RWPE1 (cell line): Measurements from ENCODE around the gene MMP14.

ENCODE experiments used
- CTCF ChIA-PET: fragments of 350-600 bp; sonication (Branson Sonifier 250); formaldehyde crosslinking; extraction: SDS; loops from one replicate; lab custom pipeline; 2021; lab: Yijun Ruan, JAX
- POLR2A ChIA-PET: fragments of 400-600 bp; formaldehyde crosslinking; extraction: SDS; loops from one replicate; lab custom pipeline; 2020; ENCODE audit warnings: antibody characterized with exemption; ENCODE audit not compliant: low non-redundant PET; lab: Yijun Ruan, JAX
- DNase-seq: peaks from one replicate; pipeline ENCODE4 v3.0.0; 2012; ENCODE audit warnings: low spot score
- H3K27ac ChIP-seq: fragments of 450-650 bp; 2 replicates; pipeline ENCODE4 v1.5.1; 2017
- TF ChIP-seq, protein P1 (sequence below): fragments of 450-650 bp; conservative IDR thresholded peaks from 2 replicates; pipeline ENCODE4 v1.5.1; 2017; ENCODE audit warnings: low read depth, mild to moderate bottlenecking

MMP14 gene

DNA sequence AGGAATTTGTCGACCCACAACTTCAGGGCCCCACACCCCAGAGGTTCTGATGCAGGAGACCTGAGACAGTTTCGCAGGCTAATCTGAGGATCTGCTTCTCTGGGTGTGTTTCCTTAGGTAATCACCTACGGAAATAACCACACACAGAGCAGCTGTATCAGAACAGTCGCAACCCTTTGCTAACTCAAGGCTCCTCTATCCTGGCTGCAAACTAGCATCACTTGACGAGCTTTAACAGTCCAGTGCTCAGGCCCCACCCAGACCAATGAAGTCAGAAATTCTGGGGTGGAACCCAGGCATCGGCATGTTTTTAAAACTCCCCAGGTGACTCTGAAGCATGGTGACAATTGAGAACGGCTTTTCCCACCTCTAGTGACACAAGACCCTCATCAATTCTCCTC is 41.8 kb upstream of the MMP14 start:
- TF ChIP-seq, protein P1, sequence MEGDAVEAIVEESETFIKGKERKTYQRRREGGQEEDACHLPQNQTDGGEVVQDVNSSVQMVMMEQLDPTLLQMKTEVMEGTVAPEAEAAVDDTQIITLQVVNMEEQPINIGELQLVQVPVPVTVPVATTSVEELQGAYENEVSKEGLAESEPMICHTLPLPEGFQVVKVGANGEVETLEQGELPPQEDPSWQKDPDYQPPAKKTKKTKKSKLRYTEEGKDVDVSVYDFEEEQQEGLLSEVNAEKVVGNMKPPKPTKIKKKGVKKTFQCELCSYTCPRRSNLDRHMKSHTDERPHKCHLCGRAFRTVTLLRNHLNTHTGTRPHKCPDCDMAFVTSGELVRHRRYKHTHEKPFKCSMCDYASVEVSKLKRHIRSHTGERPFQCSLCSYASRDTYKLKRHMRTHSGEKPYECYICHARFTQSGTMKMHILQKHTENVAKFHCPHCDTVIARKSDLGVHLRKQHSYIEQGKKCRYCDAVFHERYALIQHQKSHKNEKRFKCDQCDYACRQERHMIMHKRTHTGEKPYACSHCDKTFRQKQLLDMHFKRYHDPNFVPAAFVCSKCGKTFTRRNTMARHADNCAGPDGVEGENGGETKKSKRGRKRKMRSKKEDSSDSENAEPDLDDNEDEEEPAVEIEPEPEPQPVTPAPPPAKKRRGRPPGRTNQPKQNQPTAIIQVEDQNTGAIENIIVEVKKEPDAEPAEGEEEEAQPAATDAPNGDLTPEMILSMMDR = no peak
- DNase-seq = no peak
- no peak overlapping the region for H3K27ac ChIP-seq
- ChIA-PET CTCF (no interaction called here), POLR2A (no interaction called here)

DNA sequence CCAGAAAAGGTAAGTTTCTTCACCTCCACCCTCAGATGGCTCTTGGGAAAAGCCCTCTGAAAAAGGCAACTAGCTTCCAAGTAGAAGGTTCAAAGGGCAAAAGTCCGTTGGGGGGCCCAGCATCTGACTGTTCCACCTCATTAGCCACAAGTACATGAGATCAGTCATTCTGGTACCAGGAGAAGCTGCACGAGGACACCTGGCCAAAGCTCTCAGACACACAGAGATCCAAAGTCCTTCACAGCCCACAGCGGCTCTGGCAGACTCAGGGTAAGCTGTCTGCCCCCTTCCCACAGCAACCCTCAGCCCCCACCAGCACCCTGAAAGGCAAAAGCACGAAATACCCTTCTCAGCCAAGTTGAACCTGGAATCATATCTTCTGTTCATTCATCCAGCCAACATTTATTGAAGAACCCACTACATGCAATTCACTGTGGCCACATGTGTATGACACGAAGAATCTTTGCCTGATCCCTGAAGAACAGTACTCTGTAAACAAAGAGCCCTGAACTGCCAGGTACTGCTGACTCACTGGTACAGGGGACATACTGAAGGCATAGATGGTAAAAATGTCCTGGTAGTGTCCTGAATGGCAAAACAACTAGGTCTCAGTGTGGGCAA is 40.2 kb upstream of the MMP14 start:
- TF ChIP-seq, protein P1 = no peak
- DNase-seq = no peak
- H3K27ac ChIP-seq = no peak overlapping the region
- POLR2A ChIA-PET = no interaction called here
- CTCF ChIA-PET = interaction anchor here (1.5 kb wide), 1 partner anchor 17 kb away, joined by 3 read pairs; no protein-coding TSS in a partner anchor

DNA sequence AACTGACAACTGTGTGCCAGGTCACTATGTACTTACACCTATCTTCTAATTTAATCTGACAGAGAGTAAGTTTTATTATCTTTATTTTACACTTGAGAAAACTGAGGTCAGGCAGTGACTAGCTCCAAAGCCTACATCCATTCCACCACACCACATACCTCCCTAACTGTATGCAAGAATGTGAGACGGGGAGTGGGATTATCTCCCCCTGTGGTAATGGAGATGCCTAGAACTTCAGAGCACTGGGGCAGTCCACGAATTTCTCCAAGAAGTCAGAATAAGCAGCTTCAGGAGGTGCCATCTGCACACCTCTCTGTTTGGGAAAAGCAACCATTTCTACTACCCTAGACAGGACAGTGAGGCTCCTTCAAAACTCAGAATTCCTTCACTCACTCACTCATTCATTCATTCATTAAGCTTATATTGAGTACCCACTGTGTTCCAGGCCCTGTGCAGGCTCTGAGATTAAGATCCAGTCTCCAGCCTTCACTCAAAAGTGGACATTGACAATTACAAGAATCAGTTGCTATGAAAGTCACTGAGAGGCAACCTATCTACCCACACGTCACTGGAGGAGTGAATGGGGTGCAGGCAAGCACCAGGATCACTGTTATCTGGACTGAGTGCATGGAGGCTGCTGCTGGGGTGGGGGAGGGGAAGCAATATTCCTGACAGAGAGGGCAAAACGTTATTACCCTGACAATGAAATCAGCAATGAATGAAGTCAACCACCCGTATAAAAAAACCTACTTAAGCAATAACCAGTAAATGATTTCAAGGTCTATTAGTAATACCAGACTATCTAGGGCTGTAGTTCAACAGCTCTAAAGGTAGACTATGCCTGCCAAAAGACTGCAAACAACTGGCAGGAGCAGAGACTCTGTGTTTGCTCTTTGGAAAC is 39.1 kb upstream of the MMP14 start:
- ChIA-PET CTCF (interaction anchor here (0.6 kb wide), 2 partner anchors 28 to 287 kb away, joined by 3 to 7 read pairs; no protein-coding TSS in a partner anchor), POLR2A (no interaction called here)
- H3K27ac ChIP-seq = no peak overlapping the region
- no peak for DNase-seq
- TF ChIP-seq, protein P1 = no peak

DNA sequence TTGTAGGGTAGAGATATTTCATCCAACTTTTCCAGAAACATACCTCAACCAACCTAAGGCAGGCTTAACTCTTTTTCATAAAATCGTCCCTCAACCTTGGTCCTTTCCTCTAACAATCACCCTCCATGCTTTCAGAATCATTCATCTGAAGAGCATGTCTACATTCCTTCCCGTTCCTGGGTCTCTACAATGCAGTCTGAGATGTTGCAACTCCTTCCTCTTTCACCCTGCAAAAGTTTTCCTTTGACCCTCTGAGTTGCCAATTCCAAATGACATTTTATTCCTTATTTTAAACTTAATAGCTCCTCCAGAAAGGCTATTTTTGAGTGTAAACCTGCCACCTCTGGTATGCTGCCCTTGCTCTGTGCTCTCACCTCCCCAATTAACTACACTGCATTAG is 37.9 kb upstream of the MMP14 start:
- TF ChIP-seq, protein P1 = no peak
- POLR2A ChIA-PET = no interaction called here
- DNase-seq = no peak
- no peak overlapping the region for H3K27ac ChIP-seq
- CTCF ChIA-PET = no interaction called here

DNA sequence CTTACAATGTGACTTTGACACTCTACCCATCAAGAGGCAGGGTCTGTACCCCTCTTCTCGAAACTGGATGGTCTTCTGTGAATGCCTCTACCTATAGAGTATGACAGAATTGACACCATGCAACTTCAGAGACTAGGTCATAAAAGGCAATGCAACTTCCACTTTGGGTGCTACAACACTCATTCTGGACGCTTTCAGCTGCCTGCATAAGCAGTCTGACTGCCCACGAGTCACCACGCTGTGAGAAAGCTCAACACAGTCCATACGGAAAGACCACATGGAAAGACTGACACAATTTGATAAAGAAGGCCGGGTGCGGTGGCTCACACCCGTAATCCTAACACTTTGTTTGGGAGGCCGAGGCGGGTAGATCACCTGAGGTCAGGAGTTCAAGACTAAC is 36.0 kb upstream of the MMP14 start:
- POLR2A ChIA-PET = no interaction called here
- TF ChIP-seq, protein P1 = no peak
- H3K27ac ChIP-seq = no peak overlapping the region
- no peak for DNase-seq
- CTCF ChIA-PET = no interaction called here

DNA sequence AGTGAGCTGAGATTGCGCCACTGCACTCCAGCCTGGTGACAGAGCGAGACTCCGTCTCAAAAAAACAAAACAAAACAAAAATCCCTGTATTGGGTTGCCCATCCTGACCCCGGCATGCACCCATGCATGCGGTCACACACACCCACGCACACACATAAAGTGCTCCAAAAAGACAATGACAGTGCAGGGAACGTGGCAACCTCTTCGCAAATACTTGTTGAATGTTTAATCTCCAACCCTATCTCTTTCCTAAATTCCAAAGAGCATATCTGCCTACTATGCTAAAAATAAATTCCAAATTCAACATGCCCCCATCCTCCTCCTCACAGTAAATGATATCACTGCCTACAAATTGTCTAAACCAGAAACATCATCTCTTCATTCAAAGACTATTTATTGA is 34.7 kb upstream of the MMP14 start:
- POLR2A ChIA-PET = no interaction called here
- TF ChIP-seq, protein P1 = no peak
- no peak for DNase-seq
- CTCF ChIA-PET = no interaction called here
- H3K27ac ChIP-seq = no peak overlapping the region
